Chondrocyte (in vitro differentiated cells): ENCODE results near the gene NME5. TPM values are rescaled to one million over a fixed set of nuclear protein-coding genes. Genes with fewer than 3 reads are reported as not detected.
A peak's percentile ranks its signal among the peaks of the same experiment; 100 is the strongest.

Source experiments
- DNase-seq: peaks from one replicate; pipeline ENCODE4 v3.0.0; 2021; ENCODE audit warnings: mixed read lengths, low spot score
- H3K27ac Mint-ChIP-seq: one replicate; pipeline ENCODE4 v1.8.0; 2021; ENCODE audit warnings: mild to moderate bottlenecking, moderate library complexity, mixed read lengths; ENCODE audit not compliant: unreplicated experiment
- H3K27me3 Mint-ChIP-seq: 2 replicates; pipeline ENCODE4 v1.8.0; 2021; ENCODE audit warnings: low read depth, mixed read lengths
- H3K36me3 Mint-ChIP-seq: 2 replicates; pipeline ENCODE4 v1.8.0; 2021; ENCODE audit warnings: low read depth, mixed read lengths
- H3K4me1 Mint-ChIP-seq: 2 replicates; pipeline ENCODE4 v1.8.0; 2021; ENCODE audit warnings: low read depth, mild to moderate bottlenecking, mixed read lengths
- H3K4me3 Mint-ChIP-seq: one replicate; pipeline ENCODE4 v1.8.0; 2021; ENCODE audit warnings: mild to moderate bottlenecking, moderate library complexity, mixed read lengths; ENCODE audit not compliant: unreplicated experiment
- H3K9me3 Mint-ChIP-seq: 2 replicates; pipeline ENCODE4 v1.8.0; 2021; ENCODE audit warnings: low read depth, mixed read lengths
- total RNA-seq: library from RNA; stranded (reverse); gene quantifications from 3 replicates; pipeline ENCODE4 v1.2.1, GENCODE V29; 2021
- TF ChIP-seq, protein P1 (sequence below): fragments of 200-600 bp; sonication (generic); IDR thresholded peaks from 2 replicates; pipeline ENCODE4 v1.5.0; 2021; ENCODE audit warnings: antibody characterized with exemption, mild to moderate bottlenecking, moderate library complexity

Gene NME5
- total RNA-seq, 1 donor from 2014 or later, result 2.0 TPM

DNA sequence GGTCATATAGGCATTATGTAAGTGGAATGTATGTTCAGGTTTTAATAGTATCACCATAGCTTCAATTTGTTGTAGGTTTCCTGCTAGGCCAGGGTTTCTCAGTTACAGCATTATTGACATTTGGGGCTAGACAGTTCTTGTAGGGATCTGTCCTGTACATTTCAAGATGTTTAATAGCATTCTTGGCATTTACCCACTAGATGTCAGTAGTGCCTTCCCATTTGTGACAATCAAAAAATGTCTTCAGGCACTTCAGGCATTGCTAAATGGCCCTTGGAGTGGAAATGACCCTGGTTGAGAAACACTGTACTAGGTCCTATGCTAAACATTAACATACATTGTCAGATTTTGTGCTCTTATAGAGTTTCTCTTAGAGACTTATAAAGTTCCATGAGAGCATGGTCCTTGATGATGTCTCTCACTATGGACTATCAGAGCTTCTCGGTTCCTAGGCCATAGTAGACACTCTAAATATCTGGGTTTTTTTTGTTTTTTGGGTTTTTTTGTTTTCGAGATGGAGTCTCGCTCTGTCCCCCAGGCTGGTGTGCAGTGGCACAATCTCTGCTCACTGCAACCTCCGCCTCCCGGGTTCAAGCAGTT lies 41.1 kb upstream of the NME5 start:
- peaks cover 13% of the 10 kb centered on the region for H3K4me1 Mint-ChIP-seq
- no peak for DNase-seq
- peak overlapping the region; percentile 13 for H3K27ac Mint-ChIP-seq
- H3K9me3 Mint-ChIP-seq, result no peaks in the 10 kb centered on the region
- peaks cover 2% of the 10 kb centered on the region for H3K36me3 Mint-ChIP-seq
- TF ChIP-seq, protein P1, sequence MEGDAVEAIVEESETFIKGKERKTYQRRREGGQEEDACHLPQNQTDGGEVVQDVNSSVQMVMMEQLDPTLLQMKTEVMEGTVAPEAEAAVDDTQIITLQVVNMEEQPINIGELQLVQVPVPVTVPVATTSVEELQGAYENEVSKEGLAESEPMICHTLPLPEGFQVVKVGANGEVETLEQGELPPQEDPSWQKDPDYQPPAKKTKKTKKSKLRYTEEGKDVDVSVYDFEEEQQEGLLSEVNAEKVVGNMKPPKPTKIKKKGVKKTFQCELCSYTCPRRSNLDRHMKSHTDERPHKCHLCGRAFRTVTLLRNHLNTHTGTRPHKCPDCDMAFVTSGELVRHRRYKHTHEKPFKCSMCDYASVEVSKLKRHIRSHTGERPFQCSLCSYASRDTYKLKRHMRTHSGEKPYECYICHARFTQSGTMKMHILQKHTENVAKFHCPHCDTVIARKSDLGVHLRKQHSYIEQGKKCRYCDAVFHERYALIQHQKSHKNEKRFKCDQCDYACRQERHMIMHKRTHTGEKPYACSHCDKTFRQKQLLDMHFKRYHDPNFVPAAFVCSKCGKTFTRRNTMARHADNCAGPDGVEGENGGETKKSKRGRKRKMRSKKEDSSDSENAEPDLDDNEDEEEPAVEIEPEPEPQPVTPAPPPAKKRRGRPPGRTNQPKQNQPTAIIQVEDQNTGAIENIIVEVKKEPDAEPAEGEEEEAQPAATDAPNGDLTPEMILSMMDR, result peak; percentile 83
- no peaks in the 10 kb centered on the region for H3K27me3 Mint-ChIP-seq
- no peak overlapping the region for H3K4me3 Mint-ChIP-seq

DNA sequence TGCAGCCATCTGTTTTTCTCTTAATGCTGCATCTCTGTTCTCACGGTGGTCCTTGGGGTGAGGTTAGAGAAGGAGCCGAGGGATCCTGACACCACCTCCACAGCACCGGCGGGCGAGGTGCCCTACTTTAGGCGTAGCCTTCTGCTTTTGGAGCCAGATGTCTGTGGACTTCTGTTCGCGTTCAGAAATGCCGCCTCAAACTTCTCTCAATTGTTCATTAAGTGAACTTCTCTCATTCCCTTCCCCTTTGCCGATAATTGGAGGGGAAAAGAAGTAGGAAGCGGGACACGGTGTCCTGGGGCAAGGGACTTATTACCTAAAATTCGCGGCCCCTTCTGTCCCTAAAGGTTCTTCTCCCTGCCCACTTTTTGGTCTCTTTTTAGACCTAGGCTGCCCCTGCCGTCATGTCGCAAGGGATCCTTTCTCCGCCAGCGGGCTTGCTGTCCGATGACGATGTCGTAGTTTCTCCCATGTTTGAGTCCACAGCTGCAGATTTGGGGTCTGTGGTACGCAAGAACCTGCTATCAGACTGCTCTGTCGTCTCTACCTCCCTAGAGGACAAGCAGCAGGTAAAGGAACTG lies 40.1 kb upstream of the NME5 start:
- H3K27ac Mint-ChIP-seq, result no peak overlapping the region
- TF ChIP-seq, protein P1, result no peak
- H3K4me1 Mint-ChIP-seq, result peaks cover 13% of the 10 kb centered on the region
- no peaks in the 10 kb centered on the region for H3K27me3 Mint-ChIP-seq
- no peak for DNase-seq
- no peak overlapping the region for H3K4me3 Mint-ChIP-seq
- no peaks in the 10 kb centered on the region for H3K9me3 Mint-ChIP-seq
- H3K36me3 Mint-ChIP-seq, result peaks cover 4% of the 10 kb centered on the region

DNA sequence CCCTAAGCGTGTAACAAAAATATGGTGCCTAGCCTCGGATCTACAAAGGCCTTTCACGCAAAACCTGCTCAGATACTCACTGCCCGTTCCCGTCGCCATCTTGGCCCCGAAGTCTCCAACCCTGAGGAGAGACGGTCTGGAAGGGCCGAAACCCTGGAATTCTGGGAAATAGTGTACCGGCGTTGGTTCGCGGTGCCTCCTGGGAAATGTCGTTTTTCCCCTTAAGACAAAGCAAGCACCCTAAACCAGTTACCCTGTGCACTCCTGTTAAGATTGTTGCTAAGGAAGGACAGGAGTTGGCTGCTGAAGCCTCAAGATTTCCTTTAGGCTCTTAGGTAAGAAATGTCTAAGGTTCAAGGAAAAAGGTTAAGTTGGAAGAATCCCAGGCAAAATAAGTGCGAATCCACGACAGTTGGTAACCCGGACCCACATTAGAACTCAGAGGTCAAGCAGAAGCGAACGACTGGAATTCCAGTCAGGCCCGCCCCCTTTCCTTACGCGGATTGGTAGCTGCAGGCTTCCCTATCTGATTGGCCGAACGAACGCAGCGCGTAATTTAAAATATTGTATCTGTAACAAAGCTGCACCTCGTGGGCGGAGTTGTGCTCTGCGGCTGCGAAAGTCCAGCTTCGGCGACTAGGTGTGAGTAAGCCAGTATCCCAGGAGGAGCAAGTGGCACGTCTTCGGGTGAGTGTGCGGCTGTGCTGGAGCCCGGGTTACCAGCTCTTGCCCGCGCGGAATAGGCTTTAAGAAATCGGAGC lies 39.5 kb upstream of the NME5 start, which contains the start of the genes BRD8 and KIF20A:
Gene BRD8 (minus strand): TSS at position 115 of the 761 bp plus-strand sequence. CDS start 16 bp downstream, at position 99.
Gene KIF20A (plus strand): TSS at position 597 of the 761 bp plus-strand sequence. CDS start 569 bp downstream, outside the sequence.
- TF ChIP-seq, protein P1, result no peak
- Mint-ChIP-seq H3K4me3 (no peak within 1 kb of the TSS), H3K27me3 (no peaks in the 10 kb centered on the region), H3K9me3 (no peaks in the 10 kb centered on the region), H3K27ac (no peak within 1 kb of the TSS), H3K4me1 (peaks cover 13% of the 10 kb centered on the region), H3K36me3 (peaks cover 5% of the 10 kb centered on the region)
- DNase-seq, result peak; percentile 95

DNA sequence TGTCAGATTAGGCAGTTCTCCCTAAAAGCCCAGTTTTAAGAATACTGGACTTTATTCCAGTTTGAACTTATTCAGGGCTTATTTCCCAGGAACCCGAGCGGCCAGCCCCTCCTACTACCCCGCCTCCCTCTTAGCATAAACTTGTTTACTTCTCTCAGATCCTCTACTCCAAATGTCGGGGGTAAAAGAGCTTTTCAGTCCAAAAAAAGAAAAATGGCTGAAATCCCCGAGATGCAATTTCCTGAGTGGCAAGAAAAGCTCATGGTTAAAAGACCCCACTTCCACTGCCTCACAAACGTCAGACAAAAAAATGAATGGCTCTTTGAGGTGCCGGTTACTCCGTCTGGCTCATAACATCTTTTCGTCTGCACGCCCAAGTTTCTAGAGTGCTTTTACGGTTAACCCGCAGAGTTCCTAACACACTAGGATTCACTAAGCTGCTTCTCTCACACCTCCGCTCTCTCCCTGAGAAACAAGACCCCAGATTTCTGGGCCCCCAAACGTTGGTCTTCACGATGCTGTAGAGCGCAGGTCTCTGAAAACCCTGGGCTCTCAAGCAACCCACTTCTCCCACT lies 38.8 kb upstream of the NME5 start:
- no peak overlapping the region for H3K27ac Mint-ChIP-seq
- H3K36me3 Mint-ChIP-seq, result peaks cover 5% of the 10 kb centered on the region
- DNase-seq, result no peak
- TF ChIP-seq, protein P1, result no peak
- no peaks in the 10 kb centered on the region for H3K27me3 Mint-ChIP-seq
- no peaks in the 10 kb centered on the region for H3K9me3 Mint-ChIP-seq
- peaks cover 13% of the 10 kb centered on the region for H3K4me1 Mint-ChIP-seq
- no peak overlapping the region for H3K4me3 Mint-ChIP-seq

DNA sequence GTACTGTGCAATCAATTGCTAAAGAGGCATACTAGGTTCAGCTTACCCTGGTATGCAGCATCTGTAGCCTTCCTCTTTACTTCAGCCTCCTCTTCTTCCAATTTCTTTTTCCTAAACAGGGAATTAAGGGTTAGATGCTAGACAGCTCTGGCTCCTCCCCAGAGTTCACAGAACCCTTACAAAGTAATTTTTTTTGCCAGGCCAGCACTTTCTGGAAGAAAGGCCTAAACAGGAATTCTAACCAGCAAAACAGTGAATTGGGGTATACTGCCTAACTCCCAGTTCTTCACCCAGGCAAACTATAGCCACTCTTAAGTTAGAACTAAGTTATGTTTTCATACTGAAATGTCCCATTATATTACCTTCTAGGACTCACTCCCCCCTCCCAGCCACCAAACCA lies 31.1 kb upstream of the NME5 start:
- TF ChIP-seq, protein P1, result no peak
- Mint-ChIP-seq H3K9me3 (no peaks in the 10 kb centered on the region), H3K4me3 (no peak overlapping the region), H3K27me3 (no peaks in the 10 kb centered on the region), H3K4me1 (no peaks in the 10 kb centered on the region), H3K27ac (no peak overlapping the region), H3K36me3 (peaks cover 41% of the 10 kb centered on the region)
- no peak for DNase-seq
